NCI-H82 treated with DMSO at 0.1 percent for 48 hours (cell line): ENCODE data around the gene CCAR1.
"Not testable (repeated sequence)": the region's sequence is repeated elsewhere in the genome, so short reads cannot be mapped to it uniquely, and the experiment has no call there.

Experiments used
- DNase-seq: peaks from one replicate; lab custom pipeline; 2025; ENCODE audit not compliant: unreplicated experiment; lab: John Stamatoyannopoulos, UW

Gene CCAR1

GRCh38 chr10:68826764-68827591 is 105.9 kb downstream of the CCAR1 start, which contains the start of gene STOX1:
Gene STOX1, plus strand, starts transcription at chr10:68827531. Its CDS starts 93 bp downstream, at chr10:68827624.
- DNase-seq, result peak; percentile 34

GRCh38 chr10:68827592-68827959 is 106.5 kb downstream of the CCAR1 start:
- DNase-seq, result not testable (repeated sequence)

DNA sequence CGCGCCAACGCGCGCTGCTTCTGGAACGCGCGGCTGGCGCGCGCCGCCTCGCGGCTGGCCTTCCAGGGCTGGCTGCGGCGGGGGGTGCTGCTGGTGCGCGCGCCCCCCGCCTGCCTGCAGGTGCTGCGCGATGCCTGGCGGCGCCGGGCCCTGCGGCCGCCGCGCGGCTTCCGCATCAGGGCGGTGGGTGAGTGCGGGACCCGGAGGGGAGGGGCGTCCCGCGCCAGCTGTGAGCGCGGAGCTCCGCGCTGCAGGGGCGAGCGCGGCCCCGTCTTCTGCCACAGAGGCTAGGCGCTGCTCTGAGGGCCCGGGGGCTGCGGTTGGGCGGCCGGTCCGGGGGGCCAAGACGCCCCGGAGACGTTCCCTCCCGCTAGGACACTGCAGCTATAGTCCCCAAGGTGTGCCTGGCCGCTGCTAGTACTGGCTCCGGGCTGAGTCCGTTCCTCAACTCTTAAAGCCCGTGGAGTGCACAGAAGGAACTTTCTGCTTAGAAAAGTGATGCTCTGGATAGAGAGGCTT is 107.1 kb downstream of the CCAR1 start:
- not testable (repeated sequence) for DNase-seq

DNA sequence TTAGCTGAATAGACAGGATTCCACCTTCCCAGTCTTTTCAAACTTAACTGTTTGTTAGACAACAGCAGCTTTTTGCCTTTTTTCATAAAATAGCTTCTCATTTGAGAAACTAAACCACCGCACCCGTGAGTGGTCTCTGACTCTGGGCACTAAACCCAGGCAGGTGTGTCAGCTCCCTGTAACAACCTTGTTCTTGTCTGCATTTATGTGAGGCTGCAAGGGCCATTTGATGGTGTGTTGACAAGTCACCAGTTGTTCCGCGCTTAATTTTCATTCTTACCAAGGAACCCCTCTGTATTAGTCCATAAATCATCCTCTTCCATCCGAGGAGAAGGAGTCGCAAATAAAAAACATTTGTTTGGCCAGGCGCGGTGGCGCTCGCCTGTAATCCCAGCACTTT is 107.8 kb downstream of the CCAR1 start:
- no peak for DNase-seq

- DNase-seq, result no peak
Measured at GRCh38 chr10:68829521-68829920, 108.5 kb downstream of the CCAR1 start.

DNA sequence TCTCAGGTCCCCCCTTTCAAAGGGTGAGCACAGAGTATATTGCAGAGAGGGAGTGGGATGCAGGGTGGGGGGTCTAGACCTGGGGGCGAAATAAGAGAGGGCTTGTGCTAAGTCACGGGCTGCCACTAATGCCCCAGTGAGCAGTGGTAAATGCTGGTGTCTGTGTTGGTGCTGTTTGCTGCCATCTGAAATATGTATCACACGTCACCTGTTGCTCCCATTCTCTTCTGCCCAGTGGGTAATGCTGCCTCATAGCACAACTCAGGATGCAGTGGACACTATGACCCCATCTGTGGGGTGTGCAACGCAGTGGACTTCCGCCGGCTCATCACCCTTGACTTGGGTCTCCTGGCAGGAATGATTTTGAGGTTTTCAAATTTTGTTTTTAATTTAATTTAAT is 108.9 kb downstream of the CCAR1 start:
- no peak for DNase-seq

GRCh38 chr10:68831961-68832455 is 111.0 kb downstream of the CCAR1 start:
- DNase-seq, result no peak

GRCh38 chr10:68832601-68833000 is 111.6 kb downstream of the CCAR1 start:
- DNase-seq, result no peak

DNA sequence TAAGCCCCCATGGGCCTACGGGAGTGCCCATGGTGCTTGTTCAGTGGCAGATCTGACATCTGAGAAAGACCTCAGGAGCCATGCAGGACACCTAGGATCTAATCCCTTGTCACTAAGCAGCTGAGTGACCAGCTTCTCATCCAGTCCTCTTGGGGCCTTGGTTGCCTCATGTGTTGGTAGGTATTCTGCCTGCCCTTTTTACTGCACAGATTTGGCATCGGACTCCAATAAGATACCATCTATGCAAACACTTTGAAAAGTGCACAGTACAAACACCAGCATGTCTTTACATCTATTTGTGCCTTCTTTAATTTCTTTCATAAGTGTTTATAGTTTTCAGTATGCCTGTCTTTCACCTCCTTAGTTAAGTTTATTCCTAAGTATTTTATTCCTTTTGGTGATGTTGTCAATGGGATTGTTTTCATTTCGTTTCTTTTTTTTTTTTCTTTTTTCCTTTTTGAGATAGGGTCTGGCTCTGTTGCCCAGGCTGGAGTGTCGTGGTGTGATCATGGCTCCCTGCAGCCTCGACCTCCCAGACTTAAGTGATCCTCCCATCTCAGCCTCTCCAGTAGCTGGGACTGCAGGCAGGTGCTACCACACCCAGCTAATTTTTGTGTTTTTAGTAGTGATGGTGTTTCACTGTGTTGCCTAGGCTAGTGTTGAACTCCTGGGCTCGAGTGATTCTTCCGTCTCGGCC is 116.7 kb downstream of the CCAR1 start:
- no peak for DNase-seq

GRCh38 chr10:68840650-68841049 is 119.6 kb downstream of the CCAR1 start:
- DNase-seq, result not testable (repeated sequence)
